HT1080 (cell line): Measurements from ENCODE around the gene SGCA. TPM values are rescaled to one million over a fixed set of nuclear protein-coding genes. Genes with fewer than 3 reads are reported as not detected.

Experiments
- DNase-seq: peaks from one replicate; pipeline ENCODE4 v3.0.0-alpha.2; 2015; ENCODE audit warnings: low read depth
- total RNA-seq: library from RNA; depleted of rRNA; stranded (reverse); fragments of >200 nt; shearing (Covaris generic); gene quantifications from 2 replicates; pipeline ENCODE4 v1.2.3, GENCODE V29; 2014

Gene SGCA
- total RNA-seq, 1 experiment from 2014 or later: not detected

DNA sequence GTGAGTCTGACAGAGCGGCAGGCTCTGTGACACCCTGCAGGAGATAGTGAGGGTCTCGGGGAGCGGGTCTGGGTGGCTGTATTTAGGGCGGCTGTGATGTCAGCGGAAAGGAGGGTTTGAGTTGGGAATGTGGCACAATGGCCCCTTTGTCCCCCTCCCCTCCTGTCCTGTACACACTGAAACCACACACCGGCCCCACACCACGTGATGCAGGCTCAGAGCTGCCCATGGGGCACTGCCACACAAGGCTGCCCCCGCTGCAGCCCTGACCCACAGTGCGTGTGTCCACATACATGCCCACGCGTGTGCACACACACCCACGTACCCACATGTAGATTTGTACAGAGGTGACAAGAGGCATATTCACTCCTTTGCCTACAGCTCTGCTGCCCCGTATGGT lies 15.3 kb downstream of the SGCA start:
- no peak for DNase-seq

DNA sequence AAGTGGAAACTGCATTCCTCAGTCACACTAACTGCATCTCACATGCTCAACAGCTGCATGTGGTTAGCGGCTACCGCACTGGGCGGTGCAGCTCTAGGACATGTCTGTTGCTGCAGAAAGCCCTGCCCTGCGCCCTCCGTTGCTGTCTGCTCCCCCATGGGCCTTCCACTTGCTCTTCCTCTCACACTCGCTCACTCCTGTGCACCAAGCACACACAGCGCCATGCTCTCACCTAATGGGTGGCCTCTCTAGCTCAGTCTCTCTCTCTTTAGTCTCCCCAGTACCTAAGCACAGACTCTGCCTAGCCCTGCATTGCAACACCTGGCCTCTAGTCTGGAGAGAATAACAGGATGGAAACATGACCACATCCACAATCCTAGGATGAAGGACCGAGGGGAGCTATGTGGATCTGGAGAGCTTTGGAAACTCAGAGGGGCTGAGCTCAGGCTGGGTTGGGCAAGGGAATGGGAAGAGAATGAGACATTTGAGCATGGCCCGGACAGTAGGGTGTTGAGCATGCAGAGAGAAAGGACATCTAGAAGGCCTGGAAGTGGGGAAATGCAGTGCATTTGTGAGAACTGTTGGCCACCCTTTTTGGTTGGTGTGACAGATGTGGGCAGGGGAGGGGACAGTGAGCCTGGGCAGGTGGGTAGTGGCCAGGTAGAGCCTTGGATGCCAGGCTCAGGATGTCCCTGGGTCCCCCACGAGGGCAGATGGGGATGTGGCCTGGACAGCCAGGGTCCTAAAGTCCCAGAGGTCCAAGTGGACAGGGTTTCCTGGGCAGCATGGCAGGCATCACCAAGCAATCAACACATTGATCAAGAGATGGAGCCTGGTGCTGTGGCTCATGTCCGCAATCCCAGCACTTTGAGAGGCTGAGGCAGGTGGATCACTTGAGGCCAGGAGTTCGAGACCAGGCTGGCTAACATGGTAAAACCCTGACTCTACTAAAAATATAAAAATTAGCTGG lies 16.1 kb downstream of the SGCA start:
- no peak for DNase-seq

DNA sequence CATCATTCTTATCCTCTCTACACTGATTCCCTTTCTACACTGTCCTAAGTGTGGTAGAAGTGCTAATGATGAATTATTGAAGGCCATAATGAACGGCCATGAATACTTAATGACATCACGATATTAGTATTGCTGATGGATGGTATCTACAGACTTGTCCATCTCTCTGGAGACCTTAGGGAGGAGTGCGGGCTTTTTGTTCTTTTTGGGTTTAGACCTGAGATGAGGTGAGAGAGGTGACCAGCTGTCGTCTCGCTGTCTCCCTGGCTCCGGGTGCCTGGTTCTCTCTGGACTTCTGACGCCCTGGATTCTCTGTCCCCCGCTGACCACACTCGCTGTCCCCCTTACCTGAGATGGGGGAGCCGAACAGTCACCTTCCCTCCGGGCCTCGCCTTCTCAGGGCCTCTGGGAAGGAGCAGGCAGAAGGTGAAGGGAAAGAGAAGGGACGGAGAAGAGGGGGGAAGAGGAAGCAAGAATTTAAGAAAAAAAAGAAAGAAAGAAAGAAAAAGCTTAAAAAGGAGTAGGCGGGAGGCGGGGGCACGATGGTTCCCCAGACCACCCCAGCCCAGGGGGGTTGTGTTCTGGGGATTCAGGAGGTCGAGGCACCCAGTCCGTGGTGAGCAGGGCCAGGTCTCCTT lies 17.1 kb downstream of the SGCA start:
- no peak for DNase-seq

DNA sequence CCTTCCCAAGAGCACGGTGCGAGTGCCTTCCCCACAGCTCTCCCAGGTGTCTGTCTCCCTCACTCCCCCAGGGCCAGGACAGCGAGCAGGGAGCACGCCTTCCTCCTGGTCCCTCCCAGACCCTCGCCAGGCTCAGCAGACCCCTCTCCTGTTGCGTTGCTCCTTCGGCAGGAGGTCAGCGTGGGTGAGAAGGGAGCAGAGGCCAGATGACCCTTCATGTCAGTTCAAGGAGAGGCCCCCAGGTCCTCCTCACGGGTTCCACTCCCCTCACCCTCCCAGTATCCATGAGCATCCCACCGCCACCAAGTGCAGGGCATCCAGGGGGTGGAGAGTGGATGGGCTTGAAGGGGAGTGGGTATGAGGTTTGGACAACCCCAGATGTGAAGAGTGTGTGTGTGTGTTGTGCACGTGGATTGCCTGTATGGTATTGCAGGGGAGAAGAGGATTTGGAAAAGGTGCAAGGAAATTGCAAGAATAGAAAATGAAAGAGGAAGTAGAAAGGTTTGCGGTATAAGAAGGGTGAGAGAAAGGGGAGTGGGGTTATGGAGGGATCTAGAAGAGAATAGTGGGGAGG lies 17.7 kb downstream of the SGCA start:
- no peak for DNase-seq

DNA sequence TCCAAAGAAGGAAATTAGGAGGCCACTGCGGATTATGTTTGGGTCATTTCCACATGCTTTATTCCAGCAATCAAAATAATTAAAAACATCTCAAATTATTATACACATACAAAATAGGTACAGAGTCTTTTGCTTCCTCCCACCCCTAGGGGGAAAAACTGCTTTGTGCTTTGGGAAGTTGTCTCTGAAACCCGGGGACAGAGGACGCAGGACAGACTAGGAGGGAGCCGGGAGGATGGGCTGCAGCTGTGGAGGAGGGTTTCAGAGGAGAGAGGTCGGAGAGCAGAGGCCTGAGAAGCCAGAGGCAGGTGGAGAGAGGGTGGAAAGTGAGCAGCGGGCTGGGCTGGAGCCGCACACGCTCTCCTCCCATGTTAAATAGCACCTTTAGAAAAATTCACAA lies 18.3 kb downstream of the SGCA start:
- no peak for DNase-seq

DNA sequence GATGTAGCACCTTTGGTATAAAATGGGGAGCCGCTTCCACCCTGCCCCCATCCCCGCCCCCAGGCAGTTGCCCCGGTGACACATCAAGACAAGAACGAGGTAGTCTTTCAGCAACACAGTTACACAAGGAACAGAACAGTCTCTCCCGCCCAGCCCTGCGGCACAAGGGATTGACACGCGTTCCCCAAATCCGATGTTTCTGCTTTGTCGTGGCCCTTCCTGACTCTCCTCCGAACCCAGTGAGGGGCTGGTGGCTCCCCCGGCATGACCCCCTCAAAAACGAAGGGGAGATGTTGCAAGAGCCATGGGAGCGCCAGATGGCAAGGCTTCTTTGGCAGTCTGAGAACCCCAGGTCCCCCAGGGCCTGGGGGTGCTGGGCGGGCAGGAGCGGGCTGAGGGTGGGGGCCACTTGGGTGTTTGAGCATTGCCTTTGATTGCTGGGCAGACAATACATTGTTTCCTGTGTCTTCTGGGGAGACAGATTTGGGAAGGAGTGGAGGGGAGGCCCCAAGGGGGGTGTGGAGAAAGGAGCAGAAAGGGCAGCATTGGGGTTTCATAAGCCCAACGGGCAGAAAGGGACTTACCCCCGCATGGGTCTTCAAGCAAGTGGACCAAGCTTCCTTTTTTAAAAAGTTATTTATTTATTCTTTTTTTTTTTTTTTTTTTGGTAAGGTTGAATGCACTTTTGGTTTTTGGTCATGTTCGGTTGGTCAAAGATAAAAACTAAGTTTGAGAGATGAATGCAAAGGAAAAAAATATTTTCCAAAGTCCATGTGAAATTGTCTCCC lies 19.0 kb downstream of the SGCA start:
- DNase-seq: no peak

DNA sequence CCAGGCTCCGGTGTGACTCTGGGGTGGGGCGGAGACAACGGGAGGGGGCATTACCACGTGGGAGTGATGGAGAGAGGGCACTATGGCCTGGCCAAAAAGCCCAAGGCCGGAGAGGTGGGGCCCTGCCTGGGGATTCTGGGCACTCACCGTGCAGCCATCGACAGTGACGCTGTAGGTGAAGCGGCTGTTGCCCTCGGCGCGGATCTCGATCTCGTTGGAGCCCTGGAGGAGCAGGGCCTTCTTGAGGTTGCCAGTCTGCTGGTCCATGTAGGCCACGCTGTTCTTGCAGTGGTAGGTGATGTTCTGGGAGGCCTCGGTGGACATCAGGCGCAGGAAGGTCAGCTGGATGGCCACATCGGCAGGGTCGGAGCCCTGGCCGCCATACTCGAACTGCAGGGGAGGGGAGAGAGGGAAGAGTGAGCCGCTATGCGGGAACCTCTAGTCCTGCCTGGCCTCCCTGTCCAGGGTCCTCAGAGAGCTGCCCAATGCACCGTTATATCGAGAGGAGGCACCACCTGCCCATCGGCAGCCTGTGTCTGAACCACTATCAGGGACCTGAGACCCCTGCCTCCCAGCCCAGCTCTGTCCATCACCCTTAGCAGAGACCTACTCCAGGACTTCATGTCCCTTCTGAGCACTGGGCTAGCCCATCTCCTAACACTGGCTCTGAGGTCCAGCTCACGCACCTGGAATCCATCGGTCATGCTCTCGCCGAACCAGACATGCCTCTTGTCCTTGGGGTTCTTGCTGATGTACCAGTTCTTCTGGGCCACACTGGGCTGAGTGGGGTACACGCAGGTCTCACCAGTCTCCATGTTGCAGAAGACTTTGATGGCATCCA lies 20.0 kb downstream of the SGCA start:
- DNase-seq: no peak

DNA sequence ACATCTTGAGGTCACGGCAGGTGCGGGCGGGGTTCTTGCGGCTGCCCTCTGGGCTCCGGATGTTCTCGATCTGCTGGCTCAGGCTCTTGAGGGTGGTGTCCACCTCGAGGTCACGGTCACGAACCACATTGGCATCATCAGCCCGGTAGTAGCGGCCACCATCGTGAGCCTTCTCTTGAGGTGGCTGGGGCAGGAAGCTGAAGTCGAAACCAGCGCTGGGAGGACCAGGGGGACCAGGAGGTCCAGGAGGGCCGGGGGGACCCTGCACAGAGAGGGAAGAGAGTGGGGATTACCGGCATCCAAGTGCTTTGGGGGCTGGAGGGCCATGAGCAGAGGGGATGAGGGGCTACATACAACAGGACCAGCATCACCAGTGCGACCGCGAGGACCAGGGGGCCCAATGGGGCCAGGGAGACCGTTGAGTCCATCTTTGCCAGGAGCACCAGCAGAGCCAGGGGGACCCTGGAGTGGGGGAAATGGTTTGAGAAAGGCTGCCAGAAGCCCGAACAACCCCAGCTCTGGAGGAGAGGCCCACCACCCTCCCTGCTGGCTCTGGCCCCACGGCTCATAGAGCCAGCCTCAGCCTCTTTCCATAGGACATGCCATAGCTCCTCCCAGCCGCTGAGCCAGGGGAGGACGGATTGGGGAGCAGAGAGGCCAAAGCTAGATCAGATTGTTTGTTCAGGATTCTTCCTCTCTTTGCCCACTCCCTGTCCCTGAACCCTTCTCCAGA lies 21.0 kb downstream of the SGCA start:
- no peak for DNase-seq

DNA sequence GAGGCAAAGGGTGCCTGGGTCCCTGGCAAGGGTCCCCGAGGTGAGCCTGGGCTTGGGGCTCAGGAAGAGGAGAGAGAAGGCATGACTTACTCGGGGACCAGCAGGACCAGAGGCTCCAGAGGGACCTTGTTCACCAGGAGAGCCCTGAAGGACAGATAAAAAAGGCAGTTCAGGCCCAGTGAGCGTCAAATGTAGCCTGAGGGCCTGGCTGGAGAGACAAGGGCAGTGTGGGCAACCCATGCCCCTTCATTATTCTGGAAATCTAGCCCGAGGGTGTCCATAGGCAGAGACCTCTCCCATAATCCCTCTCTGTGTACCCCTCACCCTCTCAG lies 21.6 kb downstream of the SGCA start:
- DNase-seq: no peak

DNA sequence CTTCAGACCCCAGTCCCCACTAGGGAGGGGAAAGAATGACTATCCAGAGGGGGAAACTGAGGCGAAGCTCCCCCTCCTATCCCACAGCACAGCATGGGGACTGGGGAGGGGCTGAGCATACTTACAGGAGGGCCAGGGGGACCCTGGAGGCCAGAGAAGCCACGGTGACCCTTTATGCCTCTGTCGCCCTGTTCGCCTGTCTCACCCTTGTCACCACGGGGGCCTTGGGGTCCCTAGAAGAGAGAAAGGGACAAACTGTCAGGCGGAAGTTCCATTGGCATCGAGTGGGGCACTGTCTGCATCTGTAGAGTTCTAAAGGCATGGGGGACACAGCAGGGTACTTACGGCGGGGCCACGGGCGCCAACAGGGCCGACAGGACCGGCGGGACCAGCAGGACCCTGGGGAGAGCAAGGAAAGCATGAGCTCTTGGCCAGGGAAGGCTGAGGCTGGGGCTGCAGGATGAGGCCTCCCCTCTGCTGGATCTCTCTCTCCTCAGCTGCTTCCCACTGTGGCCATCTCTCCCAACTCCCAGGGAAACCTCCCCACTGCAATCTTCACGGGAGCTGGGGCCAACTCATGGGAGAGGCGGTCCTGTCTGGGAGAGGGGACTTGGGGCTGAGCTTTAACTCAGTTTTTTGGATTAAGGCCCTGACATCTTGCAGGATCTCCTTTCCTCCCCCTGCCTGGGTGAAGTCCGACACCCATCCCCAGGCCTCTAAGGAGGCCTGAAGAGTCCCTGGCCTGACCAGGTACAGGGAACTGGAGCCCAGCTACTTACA lies 22.1 kb downstream of the SGCA start:
- no peak for DNase-seq

DNA sequence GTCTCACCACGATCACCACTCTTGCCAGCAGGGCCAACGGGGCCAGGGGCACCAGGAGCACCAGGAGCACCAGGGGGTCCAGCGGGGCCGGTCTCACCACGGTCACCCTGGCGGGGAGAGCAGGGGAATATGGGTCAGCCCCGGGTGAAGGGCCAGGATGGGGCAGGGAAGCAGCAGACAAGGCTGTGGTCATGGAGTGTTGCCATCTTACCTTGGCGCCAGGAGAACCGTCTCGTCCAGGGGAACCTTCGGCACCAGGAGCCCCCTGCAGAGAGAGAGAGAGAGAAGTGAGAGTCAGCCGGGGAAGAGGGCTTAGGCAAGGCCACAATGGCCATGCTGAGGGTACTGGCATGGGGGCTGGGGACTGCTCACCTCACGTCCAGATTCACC lies 22.7 kb downstream of the SGCA start:
- DNase-seq: no peak

DNA sequence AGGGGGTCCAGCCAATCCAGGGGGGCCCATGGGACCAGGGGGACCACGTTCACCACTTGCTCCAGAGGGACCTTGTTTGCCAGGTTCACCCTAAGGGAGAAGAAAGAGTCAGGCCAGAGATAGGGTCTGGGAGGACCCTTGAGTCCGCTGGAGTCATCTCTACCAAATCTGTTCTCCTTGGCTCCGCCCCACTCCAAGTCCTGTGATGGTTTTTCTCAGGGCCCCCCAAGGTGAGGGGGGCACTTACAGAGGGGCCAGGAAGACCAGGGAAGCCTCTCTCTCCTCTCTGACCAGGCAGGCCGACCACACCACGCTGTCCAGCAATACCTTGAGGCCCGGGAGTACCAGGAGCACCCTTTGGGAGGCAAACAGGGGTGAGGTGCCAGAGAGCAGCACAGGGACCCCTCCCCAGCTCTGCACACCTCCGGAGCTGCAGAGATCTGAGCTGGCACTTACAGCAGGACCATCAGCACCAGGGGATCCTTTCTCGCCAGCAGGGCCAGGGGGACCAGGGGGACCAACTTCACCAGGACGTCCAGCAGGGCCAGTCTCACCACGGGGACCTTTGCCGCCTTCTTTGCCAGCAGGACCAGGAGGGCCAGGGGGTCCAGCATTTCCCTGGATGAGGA lies 23.2 kb downstream of the SGCA start:
- DNase-seq: no peak

DNA sequence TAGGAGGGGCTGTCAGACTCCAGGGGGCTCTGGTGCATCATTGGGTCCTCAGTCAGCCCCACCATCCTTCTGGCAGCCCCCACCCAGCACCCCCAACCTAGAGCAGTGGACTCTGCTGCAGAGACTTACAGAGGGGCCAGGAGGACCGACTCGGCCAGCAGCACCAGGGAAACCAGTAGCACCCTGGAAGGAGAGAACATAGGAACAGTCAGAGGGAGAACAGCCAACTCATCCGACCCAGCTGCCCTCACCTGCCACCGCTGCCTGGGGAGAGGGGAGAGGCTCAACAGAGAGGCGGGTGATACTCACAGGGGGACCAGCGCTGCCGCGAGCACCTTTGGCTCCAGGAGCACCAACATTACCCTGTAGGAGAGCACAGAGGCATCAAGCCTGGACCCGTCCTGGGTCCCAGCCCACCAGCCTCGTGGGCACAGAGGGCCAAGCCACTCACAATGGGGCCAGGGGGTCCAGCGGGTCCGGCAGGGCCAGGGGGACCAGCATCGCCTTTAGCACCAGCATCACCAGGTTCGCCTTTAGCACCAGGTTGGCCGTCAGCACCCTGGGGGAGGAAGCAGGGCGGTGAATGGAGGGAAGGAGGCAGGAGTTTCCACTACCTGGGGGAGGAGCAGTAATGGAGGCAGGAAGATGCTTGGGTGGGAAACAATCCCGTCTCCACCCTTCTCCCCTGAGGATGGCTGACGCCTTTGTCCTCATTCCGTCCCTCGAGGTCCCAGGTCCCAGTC lies 23.9 kb downstream of the SGCA start:
- DNase-seq: no peak

DNA sequence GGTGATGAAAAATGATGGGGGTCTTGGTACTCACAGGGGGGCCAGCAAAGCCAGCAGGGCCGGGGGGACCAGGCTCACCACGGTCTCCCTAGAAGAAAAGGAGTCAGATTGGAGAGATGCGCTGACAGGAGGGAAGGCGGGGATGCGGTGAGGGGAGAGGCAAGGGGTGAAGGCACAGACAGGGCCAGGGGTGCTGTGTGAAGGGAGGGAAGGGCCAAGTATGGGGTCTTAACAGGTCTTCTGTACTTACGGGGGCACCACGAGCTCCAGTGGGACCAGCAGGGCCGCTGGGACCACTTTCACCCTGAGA lies 24.4 kb downstream of the SGCA start:
- no peak for DNase-seq

DNA sequence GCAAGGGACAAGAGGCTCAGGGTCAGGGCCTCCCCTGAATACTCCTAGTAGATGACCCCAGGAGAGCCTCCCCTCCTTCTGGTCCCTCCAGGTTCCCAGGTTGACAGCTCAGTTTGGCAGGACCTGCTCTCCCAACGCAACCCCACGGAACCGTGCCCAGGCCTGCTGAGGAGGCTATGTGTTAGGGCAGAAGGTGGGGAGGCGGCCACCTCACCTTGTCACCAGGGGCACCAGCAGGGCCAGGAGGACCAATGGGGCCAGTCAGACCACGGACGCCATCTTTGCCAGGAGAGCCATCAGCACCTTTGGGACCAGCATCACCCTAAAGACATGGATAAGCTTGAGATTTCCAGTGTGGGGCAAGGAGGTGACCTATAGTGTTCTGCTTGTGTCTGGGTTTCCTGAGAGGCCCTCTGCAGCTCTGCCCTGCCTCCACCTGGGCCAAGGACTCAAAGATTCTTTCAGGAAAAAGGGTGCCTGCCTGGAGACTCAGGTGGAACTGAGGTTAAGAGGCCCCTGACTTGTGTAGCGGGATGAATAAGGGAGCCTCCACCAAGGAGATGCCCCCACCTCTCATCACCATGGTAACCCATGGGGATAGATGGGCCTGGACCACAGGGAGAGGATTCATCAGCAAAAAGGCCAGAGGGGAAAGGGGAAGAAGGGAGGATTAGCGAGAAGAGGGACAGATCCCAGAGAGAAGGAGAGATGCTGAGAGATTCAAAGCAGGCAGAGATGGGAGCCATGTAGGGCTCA lies 25.0 kb downstream of the SGCA start:
- no peak for DNase-seq

DNA sequence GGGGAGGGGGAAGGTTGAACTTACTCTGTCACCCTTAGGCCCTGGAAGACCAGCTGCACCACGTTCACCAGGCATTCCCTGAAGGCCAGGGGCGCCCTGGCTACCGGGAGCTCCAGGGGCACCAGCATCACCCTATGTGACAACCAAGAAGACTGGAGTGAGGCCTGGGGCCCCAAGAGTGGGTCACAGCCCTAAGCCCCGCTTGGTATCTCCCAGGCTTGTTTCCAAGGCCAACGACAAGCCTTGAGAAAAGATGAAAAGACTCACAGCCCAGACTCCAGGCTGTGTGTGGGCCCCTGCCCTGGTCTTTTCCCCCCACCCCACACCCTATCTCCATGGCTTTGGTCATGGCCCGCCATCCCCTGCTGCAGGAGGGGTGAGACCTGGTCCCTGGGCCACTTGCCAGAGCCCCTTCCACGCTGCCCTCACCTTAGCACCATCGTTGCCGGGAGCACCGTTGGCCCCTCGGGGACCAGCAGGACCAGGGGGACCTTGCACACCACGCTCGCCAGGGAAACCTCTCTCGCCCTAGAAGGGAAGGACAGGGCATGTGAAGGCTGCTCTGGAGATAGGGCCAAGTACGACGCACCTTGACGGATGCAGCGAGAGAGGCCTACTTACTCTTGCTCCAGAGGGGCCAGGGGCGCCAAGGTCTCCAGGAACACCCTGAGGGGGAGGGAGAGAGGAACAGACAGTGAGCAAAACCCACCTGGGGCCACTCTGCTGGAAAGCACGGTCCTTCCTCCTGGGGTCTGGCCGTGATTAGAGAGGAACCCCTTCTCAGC lies 25.7 kb downstream of the SGCA start:
- DNase-seq: no peak

DNA sequence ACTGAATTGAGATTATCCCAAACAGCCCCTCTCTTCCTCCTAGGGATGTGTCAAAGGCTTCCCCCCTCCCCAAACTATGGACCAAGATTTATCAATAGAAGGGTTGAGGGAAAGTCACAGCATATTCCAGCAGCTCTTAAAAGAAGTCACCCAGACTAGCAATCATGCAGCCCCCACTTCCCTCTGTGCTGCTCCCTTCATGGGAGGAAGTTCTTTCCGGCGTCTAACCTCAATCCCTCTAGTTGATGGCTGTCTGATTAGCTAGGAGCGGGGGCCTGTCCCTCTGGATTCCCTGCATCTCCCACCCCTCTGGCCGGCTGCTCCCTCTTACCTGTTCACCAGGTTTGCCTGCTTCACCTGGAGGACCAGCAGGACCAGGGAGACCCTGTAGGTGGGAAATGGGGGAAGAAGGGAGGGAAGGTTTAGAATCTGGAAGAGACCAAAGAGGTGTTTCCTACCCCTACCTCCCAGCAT lies 26.4 kb downstream of the SGCA start:
- no peak for DNase-seq
